ENCODE results near the gene GAS7. TPM values are rescaled to one million over a fixed set of nuclear protein-coding genes. Genes with fewer than 3 reads are reported as not detected.

Gene GAS7
- total RNA-seq, 1 experiment from 2014 or later = 14.3 TPM

GRCh38 chr17:10205549-10206185 is 7.3 kb upstream of the GAS7 start:
- in situ Hi-C loops (cut with HindIII; ENCODE audit: low sequenced_read_pairs) = no loop called here

DNA sequence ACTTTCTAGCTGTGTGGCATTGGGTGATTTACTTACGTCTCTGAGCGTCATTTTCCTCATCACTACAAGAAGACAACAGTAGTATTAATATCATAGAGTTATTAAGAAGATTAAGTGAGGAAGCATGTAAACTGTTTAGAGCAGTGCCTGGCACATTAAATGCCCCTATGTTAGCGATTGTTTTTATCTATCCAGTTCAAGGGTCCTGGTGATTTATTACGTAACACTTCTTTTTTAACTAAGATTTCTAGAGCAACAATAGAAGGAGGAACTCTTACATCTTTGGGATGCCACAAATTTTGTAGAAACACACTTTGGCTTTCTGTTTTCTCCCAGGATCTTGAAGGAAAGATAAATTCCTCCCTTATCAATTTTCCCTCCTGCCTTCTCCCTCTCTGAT is 3.3 kb upstream of the GAS7 start:
- no peak for DNase-seq (ENCODE audit: low spot score)
- in situ Hi-C loops (cut with HindIII; ENCODE audit: low sequenced_read_pairs) = no loop called here

More at GRCh38 chr17:10205549-10206185, 7.3 kb upstream of the GAS7 start:
- no peak for DNase-seq (ENCODE audit: low spot score)

DNA sequence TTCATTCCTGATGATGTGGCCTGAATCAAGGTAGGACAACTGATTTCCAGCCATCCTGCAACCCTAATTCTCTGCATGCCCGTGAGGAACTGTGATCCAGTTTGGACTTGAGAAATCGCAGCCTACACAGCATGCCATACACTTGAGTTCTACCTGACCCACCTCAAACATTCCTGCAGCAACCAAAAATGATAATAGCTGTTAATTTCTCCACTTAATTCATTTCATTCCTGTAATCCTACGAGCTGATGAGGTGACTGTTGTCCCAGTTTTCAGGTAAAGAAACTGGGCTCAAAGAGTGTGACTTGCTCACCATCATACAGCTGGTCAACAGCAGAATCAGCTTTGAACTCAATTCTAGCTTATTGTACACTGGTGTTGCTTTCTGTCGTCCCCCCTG is 2.2 kb upstream of the GAS7 start:
- DNase-seq (ENCODE audit: low spot score) = no peak
- in situ Hi-C loops (cut with HindIII; ENCODE audit: low sequenced_read_pairs) = no loop called here

DNA sequence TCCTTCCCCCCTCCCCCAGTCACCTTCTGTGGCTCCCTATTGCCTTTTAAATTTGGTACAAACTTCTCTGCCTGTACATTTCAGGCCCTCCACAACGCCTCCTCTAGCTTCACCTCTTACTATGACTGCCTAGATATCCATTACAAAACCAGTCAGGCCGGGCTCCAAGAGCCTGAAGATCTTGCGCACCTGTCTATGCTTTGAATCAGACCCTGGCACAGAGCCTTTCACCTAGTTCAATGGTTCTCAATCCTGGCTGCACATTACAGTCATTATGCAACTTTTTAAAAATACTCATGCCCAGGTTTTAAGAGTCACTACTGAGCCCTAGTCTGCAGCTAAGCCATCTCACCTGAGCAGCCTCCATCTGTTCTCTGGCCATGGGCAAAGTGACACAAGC is 1.6 kb upstream of the GAS7 start:
- in situ Hi-C loops (cut with HindIII; ENCODE audit: low sequenced_read_pairs) = no loop called here
- DNase-seq (ENCODE audit: low spot score) = no peak

DNA sequence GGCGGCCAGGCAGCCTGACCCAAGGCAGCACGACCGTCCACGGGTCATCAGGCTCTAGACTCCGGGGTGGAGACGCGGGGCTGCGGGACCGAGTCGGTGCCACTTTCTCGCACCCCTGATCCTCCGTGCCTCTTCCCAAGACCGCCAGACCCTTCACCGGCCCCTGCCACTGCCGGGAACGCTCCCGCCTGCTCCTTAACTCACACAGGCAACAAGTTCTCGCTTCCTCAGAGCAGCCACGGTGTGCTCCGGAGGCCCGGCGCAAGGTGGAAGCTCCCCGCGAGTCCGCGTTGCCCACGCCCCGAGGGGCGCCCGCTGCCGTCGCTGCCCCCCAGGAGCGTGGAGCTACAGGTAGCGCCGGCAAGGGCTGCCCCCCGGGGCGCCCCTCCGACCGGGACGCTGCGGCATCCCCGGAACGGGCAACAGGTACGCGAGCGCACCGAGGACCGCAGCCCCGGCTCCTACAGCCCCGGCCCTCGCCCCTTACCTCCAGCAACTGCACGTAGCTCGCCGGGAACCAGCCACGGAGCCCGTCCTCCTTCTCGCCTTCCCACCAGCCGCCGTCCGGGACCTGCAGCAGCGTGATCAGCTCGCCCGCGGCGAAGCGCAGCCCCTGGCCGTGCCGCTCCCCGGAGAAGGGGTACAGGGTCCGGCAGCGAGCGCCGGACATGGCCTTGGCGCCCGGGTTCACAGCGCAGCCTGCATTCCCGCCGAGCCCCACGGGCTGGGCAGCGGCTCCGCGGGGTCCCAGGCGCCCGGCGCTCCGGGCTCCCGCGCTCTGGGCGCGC is 491 bp downstream of the GAS7 start:
- in situ Hi-C loops (cut with HindIII; ENCODE audit: low sequenced_read_pairs) = no loop called here
- DNase-seq (ENCODE audit: low spot score) = no peak

GRCh38 chr17:10197362-10197720 is 1.1 kb downstream of the GAS7 start:
- in situ Hi-C loops (cut with HindIII; ENCODE audit: low sequenced_read_pairs) = no loop called here
- no peak for DNase-seq (ENCODE audit: low spot score)

- in situ Hi-C loops (cut with HindIII; ENCODE audit: low sequenced_read_pairs) = no loop called here
- DNase-seq (ENCODE audit: low spot score) = no peak
Observed at GRCh38 chr17:10196941-10197340, 1.5 kb downstream of the GAS7 start.

GRCh38 chr17:10196384-10196895 is 2.0 kb downstream of the GAS7 start:
- in situ Hi-C loops (cut with HindIII; ENCODE audit: low sequenced_read_pairs) = no loop called here
- DNase-seq (ENCODE audit: low spot score) = no peak

DNA sequence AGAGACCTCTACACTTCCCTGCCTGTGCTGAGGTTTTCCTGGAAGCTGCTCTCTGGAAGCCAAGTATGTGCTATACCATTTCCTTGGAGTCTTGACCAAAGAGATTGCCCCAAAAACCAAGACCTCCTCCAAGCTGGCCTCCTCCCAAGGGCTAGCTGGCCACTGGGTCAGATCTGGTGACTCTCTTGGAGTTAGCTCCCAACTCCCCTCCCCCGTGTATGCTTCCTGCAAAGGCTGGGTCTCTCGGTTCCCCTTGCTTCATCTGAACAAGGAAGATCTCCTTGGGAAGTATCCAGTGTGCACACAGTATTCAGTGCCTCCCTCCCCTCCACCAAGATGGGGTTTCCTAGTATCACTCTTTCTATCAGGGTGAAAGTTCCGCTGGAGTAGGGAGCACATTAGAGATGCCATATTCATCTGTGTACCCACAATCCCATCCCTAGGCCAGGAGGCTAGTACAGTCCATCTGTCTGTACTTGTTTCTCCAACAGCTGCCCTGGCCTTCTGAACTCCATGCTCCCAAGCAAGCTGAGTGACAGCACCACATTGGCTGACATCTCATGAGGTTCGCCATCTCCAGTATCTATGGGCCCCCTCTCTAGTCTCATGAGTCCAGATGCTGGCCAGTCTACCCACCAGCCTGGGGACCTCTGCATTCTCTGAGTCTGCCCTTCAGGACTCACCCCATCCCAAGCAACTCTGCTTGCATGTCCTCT is 3.2 kb downstream of the GAS7 start:
- DNase-seq (ENCODE audit: low spot score) = no peak
- in situ Hi-C loops (cut with HindIII; ENCODE audit: low sequenced_read_pairs) = no loop called here

DNA sequence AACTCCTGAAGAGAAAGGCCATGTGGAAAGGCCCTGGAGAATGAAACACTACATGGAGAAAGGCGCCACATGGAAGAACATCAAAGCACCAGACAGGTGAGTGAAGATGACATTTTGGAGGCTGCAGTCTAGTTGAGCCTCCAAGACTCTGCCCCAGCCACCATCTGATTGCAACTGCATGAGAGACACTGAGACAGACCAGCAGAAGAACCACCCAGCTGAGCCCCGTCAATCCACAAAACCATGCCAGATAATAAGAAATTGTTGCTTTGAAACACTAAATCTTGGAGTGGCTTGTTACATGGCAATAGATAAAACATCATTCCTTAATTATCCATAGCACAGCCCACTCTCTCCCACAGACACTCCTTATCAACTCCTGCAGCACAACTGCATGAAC is 4.8 kb downstream of the GAS7 start:
- no peak for DNase-seq (ENCODE audit: low spot score)
- in situ Hi-C loops (cut with HindIII; ENCODE audit: low sequenced_read_pairs) = no loop called here

DNA sequence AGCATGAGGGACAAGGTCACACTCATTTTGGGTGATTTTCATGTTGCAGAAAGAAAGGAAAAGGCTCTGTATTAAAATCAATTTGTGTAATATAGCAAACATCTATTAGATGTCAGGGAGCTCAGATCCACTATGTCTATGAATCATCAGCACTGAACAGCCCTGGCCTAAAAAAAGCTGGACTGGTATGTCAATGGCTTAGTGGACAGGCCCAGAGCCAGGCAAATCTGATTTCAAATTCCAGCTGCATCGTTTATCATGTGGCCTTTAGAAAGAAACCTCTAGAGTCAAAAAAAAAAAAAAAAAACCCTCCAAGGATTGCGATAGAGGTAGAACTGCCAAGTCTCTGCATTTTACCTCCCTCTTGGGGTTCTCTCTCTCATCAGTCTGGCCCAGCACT is 5.4 kb downstream of the GAS7 start:
- DNase-seq (ENCODE audit: low spot score) = no peak
- in situ Hi-C loops (cut with HindIII; ENCODE audit: low sequenced_read_pairs) = no loop called here

GRCh38 chr17:10192461-10192860 is 5.9 kb downstream of the GAS7 start:
- in situ Hi-C loops (cut with HindIII; ENCODE audit: low sequenced_read_pairs) = no loop called here

GRCh38 chr17:10187456-10187855 is 10.9 kb downstream of the GAS7 start:
- no peak for DNase-seq (ENCODE audit: low spot score)
- in situ Hi-C loops (cut with HindIII; ENCODE audit: low sequenced_read_pairs) = no loop called here

More at GRCh38 chr17:10192461-10192860, 5.9 kb downstream of the GAS7 start:
- DNase-seq (ENCODE audit: low spot score) = no peak

DNA sequence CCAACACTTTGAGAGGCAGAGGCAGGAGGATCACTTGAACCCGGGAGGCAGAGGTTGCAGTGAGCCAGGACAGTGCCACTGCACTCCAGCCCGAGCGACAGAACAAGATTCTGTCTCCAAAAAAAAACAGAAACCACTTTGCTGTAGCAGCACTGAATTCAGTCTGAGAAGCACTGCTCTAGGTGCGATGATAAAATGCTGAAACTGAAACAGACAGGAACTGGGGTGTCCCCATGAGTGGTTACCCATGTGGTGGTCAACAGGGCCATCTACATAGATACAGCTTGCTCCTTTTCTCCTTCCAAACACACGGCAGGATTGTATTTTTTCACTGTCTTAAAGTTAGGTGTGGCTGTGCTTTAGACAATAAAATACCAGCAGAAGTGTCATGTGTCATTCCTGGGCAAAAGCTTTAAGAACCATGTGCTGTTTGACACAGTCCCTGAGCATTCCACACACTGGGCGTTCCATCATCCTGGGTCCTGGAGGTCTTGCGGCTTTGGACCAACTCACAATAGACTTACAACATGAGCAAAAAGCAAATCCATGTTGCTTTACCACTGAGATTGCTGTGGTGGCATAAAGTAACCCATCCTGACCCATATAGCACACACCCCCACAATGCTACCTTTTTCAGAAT is 11.5 kb downstream of the GAS7 start:
- no peak for DNase-seq (ENCODE audit: low spot score)
- in situ Hi-C loops (cut with HindIII; ENCODE audit: low sequenced_read_pairs) = no loop called here

- DNase-seq (ENCODE audit: low spot score) = no peak
- in situ Hi-C loops (cut with HindIII; ENCODE audit: low sequenced_read_pairs) = no loop called here
Observed at GRCh38 chr17:10183931-10184930, 14.2 kb downstream of the GAS7 start.

DNA sequence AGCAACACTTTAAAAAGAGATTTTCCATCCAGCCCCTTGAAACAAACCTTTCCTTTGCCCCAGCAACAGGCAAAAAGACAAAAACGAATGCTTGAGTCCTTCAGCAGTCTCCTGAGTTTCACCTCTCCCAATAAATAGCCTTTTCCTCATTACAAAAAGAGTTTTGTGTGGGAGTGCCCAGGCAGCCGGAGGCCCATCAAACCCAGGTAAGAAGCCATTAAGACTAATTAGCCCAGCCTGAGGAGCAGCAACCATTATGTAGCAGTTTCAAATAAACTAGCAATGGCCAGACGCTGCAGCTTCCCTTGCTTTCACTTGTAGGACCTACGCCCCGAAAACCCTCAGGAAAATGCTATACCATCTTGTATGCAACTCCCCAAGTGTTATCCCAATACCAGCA is 15.6 kb downstream of the GAS7 start:
- DNase-seq (ENCODE audit: low spot score) = no peak
- in situ Hi-C loops (cut with HindIII; ENCODE audit: low sequenced_read_pairs) = no loop called here

- no peak for DNase-seq (ENCODE audit: low spot score)
- in situ Hi-C loops (cut with HindIII; ENCODE audit: low sequenced_read_pairs) = no loop called here
Observed at GRCh38 chr17:10178506-10178991, 19.9 kb downstream of the GAS7 start.

GRCh38 chr17:10177913-10178505 is 20.4 kb downstream of the GAS7 start:
- DNase-seq (ENCODE audit: low spot score) = peak; percentile 8
- in situ Hi-C loops (cut with HindIII; ENCODE audit: low sequenced_read_pairs) = no loop called here

Measured in G401 (cell line).